Panc1 (cell line): Measurements from ENCODE around the gene FRMPD4. TPM values are rescaled to one million over a fixed set of nuclear protein-coding genes. Genes with fewer than 3 reads are reported as not detected.

Experiments
- ATAC-seq: fragments of 200-7000 bp; cut with Tn5 transposase; 2 replicates; pipeline ENCODE4 v1.9.1; 2020; ENCODE audit warnings: mild to moderate bottlenecking, moderate library complexity
- BruUV-seq: library from RNA; stranded (reverse); fragments of 400-500 nt; replicated peaks from 2 replicates; lab custom pipeline; 2021; lab: Mats Ljungman, UMichigan
- CTCF ChIA-PET: fragments of 300-600 bp; sonication (Branson Sonifier 250); formaldehyde crosslinking; loops from one replicate; lab custom pipeline; 2022; ENCODE audit warnings: antibody characterized with exemption; lab: Charles Lee
- POLR2A ChIA-PET: fragments of 300-600 bp; sonication (Branson Sonifier 250); formaldehyde crosslinking; loops from one replicate; lab custom pipeline; 2022; ENCODE audit warnings: antibody characterized with exemption; lab: Charles Lee
- DNase-seq: peaks from one replicate; pipeline ENCODE4 v3.0.0-alpha.2; 2010; ENCODE audit warnings: low read depth, low spot score
- H3K27ac ChIP-seq: 2 replicates; pipeline ENCODE4 v1.5.1; 2011; ENCODE audit warnings: mild to moderate bottlenecking, low read length, inconsistent platforms
- H3K27me3 ChIP-seq: fragments of 200-500 bp; sonication (Bioruptor generic); 2 replicates; pipeline ENCODE4 v1.6.0; 2014; ENCODE audit warnings: low read length, inconsistent platforms; ENCODE audit not compliant: control insufficient read depth, insufficient read depth
- H3K36me3 ChIP-seq: fragments of 200-500 bp; sonication (Bioruptor generic); 2 replicates; pipeline ENCODE4 v1.5.1; 2014; ENCODE audit warnings: inconsistent platforms, mild to moderate bottlenecking, low read length, moderate library complexity; ENCODE audit not compliant: control insufficient read depth, insufficient read depth
- H3K4me1 ChIP-seq: 2 replicates; pipeline ENCODE4 v1.5.1; 2011; ENCODE audit warnings: inconsistent platforms, mild to moderate bottlenecking, low read length, moderate library complexity; ENCODE audit not compliant: control insufficient read depth, insufficient read depth
- H3K4me3 ChIP-seq, 2 experiments: 2 replicates each; pipeline ENCODE4 v1.5.1; 2011 to 2012; ENCODE audit warnings: low read depth in 2 of 2, low read length in 2 of 2, mild to moderate bottlenecking in 2 of 2, inconsistent platforms in 1 of 2, moderate library complexity in 1 of 2
- H3K9me3 ChIP-seq: fragments of 200-500 bp; sonication (Bioruptor generic); 2 replicates; pipeline ENCODE4 v1.5.1; 2014; ENCODE audit warnings: low read depth, mild to moderate bottlenecking, inconsistent platforms, low read length, moderate library complexity; ENCODE audit not compliant: control insufficient read depth, insufficient read depth
- POLR2AphosphoS5 ChIP-seq: IDR thresholded peaks from 2 replicates; pipeline ENCODE4 v1.6.1; 2012; ENCODE audit warnings: mild to moderate bottlenecking, low read depth, low read length, moderate library complexity
- SIN3A ChIP-seq: IDR thresholded peaks from 2 replicates; pipeline ENCODE4 v1.6.1; 2012; ENCODE audit warnings: low read depth, mild to moderate bottlenecking, low read length, moderate library complexity, borderline replicate concordance; ENCODE audit not compliant: insufficient read depth
- TCF7L2 ChIP-seq: IDR thresholded peaks from 2 replicates; pipeline ENCODE4 v1.6.1; 2011; ENCODE audit warnings: mild to moderate bottlenecking, low read depth, low read length, inconsistent platforms
- in situ Hi-C: cut with HindIII; loops from 2 replicates; pipeline ENCODE4 v1.10.0; 2016; ENCODE audit warnings: low sequenced_read_pairs, low pct_unique_long_range_greater_than_20kb
- intact Hi-C: fragments of 100-400 bp; cut with micrococcal nuclease; formaldehyde crosslinking; loops from one replicate; pipeline ENCODE4 v1.10.0; 2022; ENCODE audit not compliant: unreplicated experiment
- total RNA-seq: library from RNA; stranded (reverse); gene quantifications from one replicate; pipeline ENCODE4 v1.2.1, GENCODE V29; 2021; ENCODE audit not compliant: unreplicated experiment
- TF ChIP-seq, protein P1 (sequence below): fragments of 450-650 bp; IDR thresholded peaks from 2 replicates; pipeline ENCODE4 v1.5.1; 2017; ENCODE audit warnings: mild to moderate bottlenecking
- TF ChIP-seq, protein P2 (sequence below), 2 experiments: IDR thresholded peaks; 2 replicates each; pipeline ENCODE4 v1.6.1; 2011 to 2012; ENCODE audit warnings: low read depth in 2 of 2, control low read depth in 1 of 2, low read length in 1 of 2, mild to moderate bottlenecking in 1 of 2, moderate library complexity in 1 of 2; ENCODE audit not compliant: insufficient read depth in 1 of 2

The FRMPD4 gene
- total RNA-seq, 1 experiment from 2014 or later = not detected

DNA sequence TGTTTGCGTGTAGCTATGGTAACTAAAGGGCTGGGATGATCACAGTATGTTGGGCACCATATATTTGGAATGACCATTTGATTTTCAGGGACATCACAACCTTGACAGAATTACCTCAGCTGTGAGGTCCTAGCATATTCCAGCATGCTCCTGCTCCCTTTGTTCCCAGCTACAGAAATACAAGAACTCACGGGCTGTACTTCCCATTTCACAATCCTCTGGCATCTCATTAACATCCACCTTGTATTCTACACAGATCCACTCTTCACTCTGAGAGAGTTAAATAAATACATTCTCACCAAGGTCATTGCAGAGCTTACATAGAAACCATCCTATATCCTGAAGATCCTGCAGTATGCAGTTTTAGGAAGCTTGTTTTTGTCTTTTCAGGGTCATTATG is 169.7 kb downstream of the FRMPD4 start:
- H3K36me3 ChIP-seq = no peaks in the 10 kb centered on the region
- no peak overlapping the region for H3K27ac ChIP-seq
- DNase-seq (no peak), ATAC-seq (no peak)
- H3K27me3 ChIP-seq = no peaks in the 10 kb centered on the region
- BruUV-seq = no TSS peak
- TF ChIP-seq TCF7L2 (no peak), POLR2AphosphoS5 (no peak), SIN3A (no peak)
- TF ChIP-seq, protein P1, sequence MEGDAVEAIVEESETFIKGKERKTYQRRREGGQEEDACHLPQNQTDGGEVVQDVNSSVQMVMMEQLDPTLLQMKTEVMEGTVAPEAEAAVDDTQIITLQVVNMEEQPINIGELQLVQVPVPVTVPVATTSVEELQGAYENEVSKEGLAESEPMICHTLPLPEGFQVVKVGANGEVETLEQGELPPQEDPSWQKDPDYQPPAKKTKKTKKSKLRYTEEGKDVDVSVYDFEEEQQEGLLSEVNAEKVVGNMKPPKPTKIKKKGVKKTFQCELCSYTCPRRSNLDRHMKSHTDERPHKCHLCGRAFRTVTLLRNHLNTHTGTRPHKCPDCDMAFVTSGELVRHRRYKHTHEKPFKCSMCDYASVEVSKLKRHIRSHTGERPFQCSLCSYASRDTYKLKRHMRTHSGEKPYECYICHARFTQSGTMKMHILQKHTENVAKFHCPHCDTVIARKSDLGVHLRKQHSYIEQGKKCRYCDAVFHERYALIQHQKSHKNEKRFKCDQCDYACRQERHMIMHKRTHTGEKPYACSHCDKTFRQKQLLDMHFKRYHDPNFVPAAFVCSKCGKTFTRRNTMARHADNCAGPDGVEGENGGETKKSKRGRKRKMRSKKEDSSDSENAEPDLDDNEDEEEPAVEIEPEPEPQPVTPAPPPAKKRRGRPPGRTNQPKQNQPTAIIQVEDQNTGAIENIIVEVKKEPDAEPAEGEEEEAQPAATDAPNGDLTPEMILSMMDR = no peak
- TF ChIP-seq, protein P2, sequence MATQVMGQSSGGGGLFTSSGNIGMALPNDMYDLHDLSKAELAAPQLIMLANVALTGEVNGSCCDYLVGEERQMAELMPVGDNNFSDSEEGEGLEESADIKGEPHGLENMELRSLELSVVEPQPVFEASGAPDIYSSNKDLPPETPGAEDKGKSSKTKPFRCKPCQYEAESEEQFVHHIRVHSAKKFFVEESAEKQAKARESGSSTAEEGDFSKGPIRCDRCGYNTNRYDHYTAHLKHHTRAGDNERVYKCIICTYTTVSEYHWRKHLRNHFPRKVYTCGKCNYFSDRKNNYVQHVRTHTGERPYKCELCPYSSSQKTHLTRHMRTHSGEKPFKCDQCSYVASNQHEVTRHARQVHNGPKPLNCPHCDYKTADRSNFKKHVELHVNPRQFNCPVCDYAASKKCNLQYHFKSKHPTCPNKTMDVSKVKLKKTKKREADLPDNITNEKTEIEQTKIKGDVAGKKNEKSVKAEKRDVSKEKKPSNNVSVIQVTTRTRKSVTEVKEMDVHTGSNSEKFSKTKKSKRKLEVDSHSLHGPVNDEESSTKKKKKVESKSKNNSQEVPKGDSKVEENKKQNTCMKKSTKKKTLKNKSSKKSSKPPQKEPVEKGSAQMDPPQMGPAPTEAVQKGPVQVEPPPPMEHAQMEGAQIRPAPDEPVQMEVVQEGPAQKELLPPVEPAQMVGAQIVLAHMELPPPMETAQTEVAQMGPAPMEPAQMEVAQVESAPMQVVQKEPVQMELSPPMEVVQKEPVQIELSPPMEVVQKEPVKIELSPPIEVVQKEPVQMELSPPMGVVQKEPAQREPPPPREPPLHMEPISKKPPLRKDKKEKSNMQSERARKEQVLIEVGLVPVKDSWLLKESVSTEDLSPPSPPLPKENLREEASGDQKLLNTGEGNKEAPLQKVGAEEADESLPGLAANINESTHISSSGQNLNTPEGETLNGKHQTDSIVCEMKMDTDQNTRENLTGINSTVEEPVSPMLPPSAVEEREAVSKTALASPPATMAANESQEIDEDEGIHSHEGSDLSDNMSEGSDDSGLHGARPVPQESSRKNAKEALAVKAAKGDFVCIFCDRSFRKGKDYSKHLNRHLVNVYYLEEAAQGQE (IDR thresholded peaks at IDR 0.05; ENCODE audit: insufficient read depth in 1 of 2, low read depth in 2 of 2, low read length in 1 of 2) = no peak
- ChIA-PET CTCF (no interaction called here), POLR2A (no interaction called here)
- intact Hi-C loops (no loop called here), in situ Hi-C loops (no loop called here)
- no peaks in the 10 kb centered on the region for H3K9me3 ChIP-seq
- H3K4me3 ChIP-seq = no peak overlapping the region
- H3K4me1 ChIP-seq = no peaks in the 10 kb centered on the region

DNA sequence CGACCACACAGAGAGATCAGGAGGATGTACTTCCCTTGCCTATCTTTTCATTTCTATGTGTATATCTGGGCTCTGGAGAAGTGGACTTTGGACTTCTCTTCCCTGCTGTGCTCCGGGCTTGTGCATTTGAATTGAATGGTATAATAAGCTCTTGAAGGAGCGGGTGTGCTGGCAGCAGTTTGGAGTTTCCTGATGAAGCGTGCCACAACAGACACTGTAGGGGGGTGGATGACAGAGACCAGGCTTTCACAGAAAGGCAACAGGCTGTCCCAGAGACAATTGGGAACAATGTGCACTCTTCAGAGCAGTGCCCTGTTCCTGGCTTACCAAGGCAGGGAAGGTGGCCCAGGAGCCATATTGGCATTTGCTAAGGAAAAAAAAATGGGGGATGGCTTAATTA is 170.1 kb downstream of the FRMPD4 start:
- no peaks in the 10 kb centered on the region for H3K4me1 ChIP-seq
- BruUV-seq = no TSS peak
- H3K27me3 ChIP-seq = no peaks in the 10 kb centered on the region
- no peak overlapping the region for H3K27ac ChIP-seq
- no peaks in the 10 kb centered on the region for H3K36me3 ChIP-seq
- ChIA-PET CTCF (no interaction called here), POLR2A (no interaction called here)
- ATAC-seq (no peak), DNase-seq (no peak)
- in situ Hi-C loops (no loop called here), intact Hi-C loops (no loop called here)
- H3K9me3 ChIP-seq = no peaks in the 10 kb centered on the region
- TF ChIP-seq, protein P2 (IDR thresholded peaks at IDR 0.05; ENCODE audit: insufficient read depth in 1 of 2, low read depth in 2 of 2, low read length in 1 of 2) = no peak
- TF ChIP-seq TCF7L2 (no peak), SIN3A (no peak), POLR2AphosphoS5 (no peak)
- TF ChIP-seq, protein P1 = no peak
- no peak overlapping the region for H3K4me3 ChIP-seq
